HFFc6 (cell line): ENCODE data around the gene TMEM87A. TPM values are rescaled to one million over a fixed set of nuclear protein-coding genes. Genes with fewer than 3 reads are reported as not detected.
"Not testable (repeated sequence)": the region's sequence is repeated elsewhere in the genome, so short reads cannot be mapped to it uniquely, and the experiment has no call there.

Experiments used
- DNase-seq: peaks from one replicate; pipeline ENCODE4 v3.0.0-alpha.2; 2018
- H3K27ac Mint-ChIP-seq: 2 replicates; pipeline ENCODE4 v1.8.0; 2020; ENCODE audit warnings: mild to moderate bottlenecking, mixed read lengths
- H3K27me3 Mint-ChIP-seq: 2 replicates; pipeline ENCODE4 v1.8.0; 2021; ENCODE audit warnings: mild to moderate bottlenecking, moderate library complexity, mixed read lengths; ENCODE audit not compliant: insufficient read depth
- H3K36me3 Mint-ChIP-seq: 2 replicates; pipeline ENCODE4 v1.8.0; 2021; ENCODE audit warnings: low read depth, mixed read lengths
- H3K4me1 Mint-ChIP-seq: 2 replicates; pipeline ENCODE4 v1.8.0; 2020; ENCODE audit warnings: low read depth, mixed read lengths
- H3K4me3 Mint-ChIP-seq: 2 replicates; pipeline ENCODE4 v1.8.0; 2020; ENCODE audit warnings: mild to moderate bottlenecking, moderate library complexity, mixed read lengths
- H3K9me3 Mint-ChIP-seq: 2 replicates; pipeline ENCODE4 v1.8.0; 2020; ENCODE audit warnings: mild to moderate bottlenecking, mixed read lengths
- CTCF ChIP-seq: fragments of 200-600 bp; sonication (generic); IDR thresholded peaks from 2 replicates; pipeline ENCODE4 v1.5.0; 2021; ENCODE audit warnings: antibody characterized with exemption, mild to moderate bottlenecking
- long read RNA-seq: library from polyadenylated mRNA; unstranded; transcript quantifications from one replicate; pipeline ENCODE4 v2.0.0, GENCODE V29; 2019
- total RNA-seq, 6 experiments: library from RNA; stranded (reverse); fragmentation: NEBNext Ultra II Directional; extraction: Animal tissue kit (Norgen Biotek cat#: 25700); gene quantifications; 2 replicates in 1 of 6; 3 replicates in 5 of 6; pipeline ENCODE4 v1.2.3, GENCODE V29; 2021

The TMEM87A gene
- 10 to 100 TPM; 37.7 to 43.5 (median 40.1) TPM for total RNA-seq
- long read RNA-seq, transcript TMEM87A-202 (20 exons, 3,109 nt): major isoform, 47 of 79 reads
- long read RNA-seq, partial matches to known transcripts: 12 of 79 reads
- long read RNA-seq, other reads (novel, unspliced or antisense): 13 of 79 reads

- H3K27me3 Mint-ChIP-seq: no peaks in the 10 kb centered on the region
- H3K36me3 Mint-ChIP-seq: peaks cover 12% of the 10 kb centered on the region
- H3K27ac Mint-ChIP-seq: peak within 1 kb of the TSS; percentile 99
- peak; percentile 99 for DNase-seq
- H3K4me1 Mint-ChIP-seq: peaks cover 49% of the 10 kb centered on the region
- no peak for TF ChIP-seq CTCF
- H3K4me3 Mint-ChIP-seq: peak within 1 kb of the TSS; percentile 99
- H3K9me3 Mint-ChIP-seq: no peaks in the 10 kb centered on the region
Observed at GRCh38 chr15:42272939-42273899, at the start of gene TMEM87A, which contains the start of gene GANC. Gene TMEM87A, minus strand, starts transcription at chr15:42273433. Its CDS starts 35 bp downstream, at chr15:42273398. Gene GANC, plus strand, starts transcription at chr15:42273201. Its CDS starts 1,281 bp downstream, at chr15:42274482.

GRCh38 chr15:42319206-42319605, 46.0 kb upstream of the TMEM87A start:
- TF ChIP-seq CTCF: no peak
- no peak for DNase-seq
- Mint-ChIP-seq H3K27me3 (no peaks in the 10 kb centered on the region; the same call in none of the 2 replicates), H3K27ac (no peak overlapping the region), H3K36me3 (peaks cover 33% of the 10 kb centered on the region), H3K4me3 (no peak overlapping the region), H3K4me1 (peaks cover 47% of the 10 kb centered on the region), H3K9me3 (no peaks in the 10 kb centered on the region)

GRCh38 chr15:42316282-42316805, 43.1 kb upstream of the TMEM87A start:
- Mint-ChIP-seq H3K4me1 (peaks cover 21% of the 10 kb centered on the region), H3K36me3 (peaks cover 25% of the 10 kb centered on the region)
- H3K27me3 Mint-ChIP-seq, H3K4me3 Mint-ChIP-seq, DNase-seq, H3K9me3 Mint-ChIP-seq, H3K27ac Mint-ChIP-seq: not testable (repeated sequence)

- H3K4me3 Mint-ChIP-seq: no peak overlapping the region
Observed at GRCh38 chr15:42315521-42315920, 42.3 kb upstream of the TMEM87A start.

GRCh38 chr15:42314818-42315217, 41.6 kb upstream of the TMEM87A start:
- Mint-ChIP-seq H3K4me1 (peaks cover 13% of the 10 kb centered on the region), H3K4me3 (no peak overlapping the region), H3K27ac (no peak overlapping the region), H3K36me3 (peaks cover 28% of the 10 kb centered on the region), H3K27me3 (no peaks in the 10 kb centered on the region; the same call in 1 of the 2 replicates), H3K9me3 (no peaks in the 10 kb centered on the region)
- TF ChIP-seq CTCF: no peak
- no peak for DNase-seq

More at GRCh38 chr15:42315521-42315920, 42.3 kb upstream of the TMEM87A start:
- no peaks in the 10 kb centered on the region; the same call in 1 of the 2 replicates for H3K27me3 Mint-ChIP-seq
- peaks cover 28% of the 10 kb centered on the region for H3K36me3 Mint-ChIP-seq
- no peaks in the 10 kb centered on the region for H3K9me3 Mint-ChIP-seq
- DNase-seq: no peak
- peaks cover 13% of the 10 kb centered on the region for H3K4me1 Mint-ChIP-seq
- TF ChIP-seq CTCF: no peak
- no peak overlapping the region; the same call in 1 of the 2 replicates for H3K27ac Mint-ChIP-seq
